Activated T-helper 2 cell treated with anti-CD3 and anti-CD28 coated beads, Interferon-gamma antibody, Interleukin-2, Interleukin-4, amounts not matched to agents 10 μg/mL and 5 μg/mL and 100 μg/mL, durations not matched to agents 14 hours and 24 hours and 36 hours (primary cell): Measurements from ENCODE around the gene UBE2R2. TPM values are rescaled to one million over a fixed set of nuclear protein-coding genes. Genes with fewer than 3 reads are reported as not detected.
"Not testable (repeated sequence)": the region's sequence is repeated elsewhere in the genome, so short reads cannot be mapped to it uniquely, and the experiment has no call there.

Source experiments
- DNase-seq: peaks from one replicate; pipeline ENCODE4 v3.0.0; 2021; ENCODE audit warnings: low spot score
- H3K27ac Mint-ChIP-seq: one replicate; pipeline ENCODE4 v1.8.0; 2021; ENCODE audit warnings: mixed read lengths
- H3K27me3 Mint-ChIP-seq: one replicate; pipeline ENCODE4 v1.8.0; 2021; ENCODE audit warnings: low read depth, mixed read lengths
- H3K36me3 Mint-ChIP-seq: one replicate; pipeline ENCODE4 v1.8.0; 2021; ENCODE audit warnings: low read depth, mixed read lengths
- H3K4me1 Mint-ChIP-seq: one replicate; pipeline ENCODE4 v1.8.0; 2021; ENCODE audit warnings: low read depth, mixed read lengths
- H3K4me3 Mint-ChIP-seq: one replicate; pipeline ENCODE4 v1.8.0; 2021; ENCODE audit warnings: low read depth, mild to moderate bottlenecking, moderate library complexity, mixed read lengths
- H3K9me3 Mint-ChIP-seq: one replicate; pipeline ENCODE4 v1.8.0; 2021; ENCODE audit warnings: mixed read lengths
- intact Hi-C: fragments of 100-400 bp; cut with micrococcal nuclease; formaldehyde crosslinking; loops from one replicate; pipeline ENCODE4 v1.15.1; 2023
- total RNA-seq: library from RNA; stranded (reverse); gene quantifications from 2 replicates; pipeline ENCODE4 v1.2.3, GENCODE V29; 2022

Gene UBE2R2
- total RNA-seq, 1 donor from 2014 or later = 44.1 TPM

DNA sequence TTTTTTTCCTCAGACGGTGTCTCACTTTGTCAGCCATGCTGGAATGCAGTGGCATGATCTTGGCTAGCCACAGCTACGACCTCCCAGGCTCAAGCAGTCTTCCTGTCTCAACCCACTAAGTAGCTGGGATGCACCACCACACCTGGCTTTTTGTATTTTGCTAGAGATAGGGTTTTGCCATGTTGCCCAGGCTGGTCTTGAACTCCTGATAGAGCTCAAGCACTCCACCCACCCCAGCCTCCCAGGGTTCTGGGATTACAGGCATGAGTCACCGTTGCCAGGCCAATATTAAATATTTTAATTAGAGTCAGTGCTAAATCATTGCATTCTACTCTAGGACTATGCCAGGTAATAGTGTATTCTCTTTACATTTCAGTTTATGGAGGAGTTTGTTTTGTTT lies 41.5 kb downstream of the UBE2R2 start:
- no peak overlapping the region for H3K27ac Mint-ChIP-seq
- DNase-seq = no peak
- H3K4me1 Mint-ChIP-seq = peaks cover 12% of the 10 kb centered on the region
- no peak overlapping the region for H3K4me3 Mint-ChIP-seq
- no peaks in the 10 kb centered on the region for H3K27me3 Mint-ChIP-seq
- intact Hi-C loops = loop anchor here (10.0 kb wide), 1 partner anchor 74 kb away; no protein-coding TSS in a partner anchor
- H3K9me3 Mint-ChIP-seq = no peaks in the 10 kb centered on the region
- peaks cover 29% of the 10 kb centered on the region for H3K36me3 Mint-ChIP-seq

- intact Hi-C loops = no loop called here
- Mint-ChIP-seq H3K36me3 (peaks cover 25% of the 10 kb centered on the region), H3K4me1 (peaks cover 9% of the 10 kb centered on the region), H3K4me3 (no peak overlapping the region), H3K9me3 (no peaks in the 10 kb centered on the region), H3K27ac (no peak overlapping the region), H3K27me3 (no peaks in the 10 kb centered on the region)
- no peak for DNase-seq
Measured at GRCh38 chr9:33860200-33860871, 43.4 kb downstream of the UBE2R2 start.

GRCh38 chr9:33861917-33862453 lies 45.0 kb downstream of the UBE2R2 start:
- H3K9me3 Mint-ChIP-seq = no peaks in the 10 kb centered on the region
- H3K36me3 Mint-ChIP-seq = peaks cover 23% of the 10 kb centered on the region
- no peak overlapping the region for H3K4me3 Mint-ChIP-seq
- H3K27me3 Mint-ChIP-seq = no peaks in the 10 kb centered on the region
- H3K27ac Mint-ChIP-seq = no peak overlapping the region
- intact Hi-C loops = no loop called here
- H3K4me1 Mint-ChIP-seq = peaks cover 10% of the 10 kb centered on the region
- no peak for DNase-seq

DNA sequence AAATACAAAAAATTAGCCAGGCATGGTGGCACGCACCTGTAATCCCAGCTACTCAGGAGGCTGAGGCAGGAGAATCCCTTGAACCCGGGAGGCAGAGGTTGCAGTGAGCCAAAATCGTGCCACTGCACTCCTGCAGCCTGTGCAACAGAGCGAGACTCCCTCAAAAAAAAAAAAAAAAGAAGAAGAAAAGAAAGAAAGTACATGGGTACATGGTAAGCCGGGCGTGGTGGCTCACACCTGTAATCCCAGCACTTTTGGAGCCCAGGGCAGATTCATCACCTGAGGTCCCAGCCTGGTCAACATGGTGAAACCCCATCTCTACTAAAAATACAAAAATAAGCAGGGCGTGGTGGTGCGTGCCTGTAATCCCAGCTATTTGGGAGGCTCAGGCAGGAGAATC lies 46.1 kb downstream of the UBE2R2 start:
- H3K27ac Mint-ChIP-seq, intact Hi-C loops, H3K9me3 Mint-ChIP-seq, DNase-seq, H3K27me3 Mint-ChIP-seq, H3K4me3 Mint-ChIP-seq: not testable (repeated sequence)
- H3K36me3 Mint-ChIP-seq = peaks cover 27% of the 10 kb centered on the region
- H3K4me1 Mint-ChIP-seq = peaks cover 18% of the 10 kb centered on the region

GRCh38 chr9:33867747-33868439 lies 50.9 kb downstream of the UBE2R2 start:
- Mint-ChIP-seq H3K4me3 (no peak overlapping the region), H3K36me3 (peaks cover 15% of the 10 kb centered on the region), H3K27me3 (no peaks in the 10 kb centered on the region), H3K4me1 (peaks cover 11% of the 10 kb centered on the region), H3K9me3 (no peaks in the 10 kb centered on the region), H3K27ac (no peak overlapping the region)
- DNase-seq = no peak
- intact Hi-C loops = no loop called here

DNA sequence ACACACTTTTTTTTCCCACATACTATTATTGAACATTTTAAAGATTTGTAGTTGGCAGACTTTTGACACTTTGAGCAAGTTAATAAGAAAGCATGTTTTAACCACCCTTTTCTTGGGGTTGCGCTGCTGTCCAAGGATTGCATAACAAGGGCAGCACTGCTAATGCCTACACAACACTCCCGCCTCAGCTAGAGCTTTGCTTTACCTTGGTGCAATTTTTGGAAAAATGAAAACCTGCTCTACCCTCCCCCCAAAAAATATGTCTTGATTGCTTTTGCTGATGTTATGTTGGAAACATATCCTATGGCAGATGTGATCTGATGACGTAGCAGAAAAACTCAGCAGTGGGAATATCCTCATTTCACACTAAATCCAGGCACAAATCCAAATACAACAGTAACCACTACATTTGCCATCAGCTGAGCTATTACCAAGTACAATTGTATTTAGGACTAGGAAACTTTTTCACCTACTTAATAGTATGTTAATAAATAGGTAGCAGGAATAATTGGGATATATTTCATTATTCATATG lies 51.5 kb downstream of the UBE2R2 start:
- no peak for DNase-seq
- Mint-ChIP-seq H3K9me3 (no peaks in the 10 kb centered on the region), H3K4me1 (peaks cover 11% of the 10 kb centered on the region), H3K27me3 (no peaks in the 10 kb centered on the region), H3K27ac (no peak overlapping the region), H3K4me3 (no peak overlapping the region), H3K36me3 (peaks cover 11% of the 10 kb centered on the region)
- intact Hi-C loops = no loop called here

- H3K27ac Mint-ChIP-seq, H3K4me3 Mint-ChIP-seq, DNase-seq, H3K27me3 Mint-ChIP-seq, H3K36me3 Mint-ChIP-seq, H3K9me3 Mint-ChIP-seq, intact Hi-C loops: not testable (repeated sequence)
- peaks cover 11% of the 10 kb centered on the region for H3K4me1 Mint-ChIP-seq
Measured at GRCh38 chr9:33869243-33869642, 52.3 kb downstream of the UBE2R2 start.

DNA sequence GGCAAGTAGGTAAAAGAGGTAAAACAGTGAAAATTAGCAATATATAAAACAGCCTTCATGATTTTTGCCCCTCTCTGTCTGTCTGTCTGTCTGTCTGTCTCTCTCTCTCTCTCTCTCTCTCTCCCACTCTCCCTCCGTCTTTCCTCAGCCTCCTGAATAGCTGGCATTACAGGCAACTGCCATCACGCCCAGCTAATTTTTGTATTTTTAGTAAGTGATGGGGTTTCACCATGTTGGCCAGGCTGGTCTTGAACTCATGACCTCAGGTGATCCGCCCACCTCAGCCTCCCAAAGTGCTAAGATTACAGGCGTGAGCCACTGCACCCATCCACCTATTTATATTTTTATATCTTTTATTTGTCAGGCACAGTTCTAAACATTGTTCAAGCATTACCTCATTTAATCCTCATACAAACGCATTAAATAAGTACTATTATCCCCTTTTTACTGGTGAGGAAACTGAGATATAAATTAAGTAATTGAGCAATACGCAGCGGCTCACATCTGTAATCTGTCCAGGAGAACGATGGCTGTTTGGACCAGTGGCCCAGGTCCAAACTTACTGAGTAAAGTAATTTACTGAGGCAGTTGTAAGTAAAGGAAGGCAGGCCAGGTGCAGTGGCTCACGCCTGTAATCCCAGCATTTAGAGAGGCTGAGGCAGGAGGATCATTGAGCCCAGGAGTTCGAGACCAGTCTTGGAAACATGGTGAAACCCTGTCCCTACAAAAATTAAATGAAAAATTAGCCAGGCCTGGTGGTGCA lies 60.9 kb downstream of the UBE2R2 start:
- no peaks in the 10 kb centered on the region for H3K9me3 Mint-ChIP-seq
- H3K27ac Mint-ChIP-seq = no peak overlapping the region
- peaks cover 3% of the 10 kb centered on the region for H3K36me3 Mint-ChIP-seq
- H3K4me3 Mint-ChIP-seq = no peak overlapping the region
- no peak for DNase-seq
- H3K4me1 Mint-ChIP-seq = peaks cover 25% of the 10 kb centered on the region
- intact Hi-C loops = no loop called here
- H3K27me3 Mint-ChIP-seq = no peaks in the 10 kb centered on the region

GRCh38 chr9:33878691-33879366 lies 61.9 kb downstream of the UBE2R2 start:
- peaks cover 3% of the 10 kb centered on the region for H3K36me3 Mint-ChIP-seq
- no peaks in the 10 kb centered on the region for H3K27me3 Mint-ChIP-seq
- H3K4me1 Mint-ChIP-seq = peaks cover 29% of the 10 kb centered on the region
- no peak overlapping the region for H3K4me3 Mint-ChIP-seq
- intact Hi-C loops = no loop called here
- H3K9me3 Mint-ChIP-seq = no peaks in the 10 kb centered on the region
- H3K27ac Mint-ChIP-seq = no peak overlapping the region
- no peak for DNase-seq

DNA sequence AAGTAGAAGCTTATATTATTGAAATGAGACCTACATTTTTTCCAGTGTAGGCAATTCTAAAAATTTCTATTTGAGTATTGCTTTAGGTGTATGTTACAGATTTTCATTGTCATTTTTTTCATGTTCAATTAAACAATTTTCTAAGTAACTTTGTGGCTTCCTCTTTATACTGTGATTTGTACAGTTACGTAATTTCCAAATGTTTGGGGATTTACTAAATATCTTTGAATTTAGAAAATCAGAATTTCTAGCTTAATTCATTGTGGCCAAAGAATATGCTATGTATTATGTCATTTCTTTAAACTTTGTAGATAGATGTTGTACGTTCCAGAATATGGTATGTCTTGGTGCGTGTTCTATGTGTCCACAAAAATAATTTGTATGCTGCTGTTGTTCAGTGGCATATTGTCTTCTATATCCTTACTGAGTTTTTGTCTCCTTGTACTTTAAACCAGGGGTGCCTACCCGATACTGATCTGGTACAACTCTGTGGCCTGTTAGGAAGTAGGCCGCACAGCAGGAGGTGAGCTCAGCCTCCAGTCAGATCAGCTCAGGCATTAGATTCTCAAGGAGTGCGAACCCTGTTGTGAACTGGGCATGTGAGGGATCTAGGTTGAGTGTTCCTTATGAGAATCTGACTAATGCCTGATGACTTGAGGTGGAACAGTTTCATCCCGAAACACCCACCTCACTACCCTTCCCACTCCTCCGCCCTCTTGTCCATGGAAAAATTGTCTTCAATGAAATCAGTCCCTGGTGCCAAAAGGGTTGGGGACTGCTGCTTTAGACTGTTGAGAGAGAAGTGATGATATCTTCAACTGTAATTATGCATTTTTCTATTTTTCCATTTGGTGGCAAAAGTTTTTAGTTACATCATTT lies 63.5 kb downstream of the UBE2R2 start:
- intact Hi-C loops = no loop called here
- peaks cover 3% of the 10 kb centered on the region for H3K36me3 Mint-ChIP-seq
- H3K27me3 Mint-ChIP-seq = no peaks in the 10 kb centered on the region
- H3K4me3 Mint-ChIP-seq = no peak overlapping the region
- H3K9me3 Mint-ChIP-seq = no peaks in the 10 kb centered on the region
- no peak for DNase-seq
- H3K27ac Mint-ChIP-seq = peak overlapping the region; percentile 53
- H3K4me1 Mint-ChIP-seq = peaks cover 31% of the 10 kb centered on the region

DNA sequence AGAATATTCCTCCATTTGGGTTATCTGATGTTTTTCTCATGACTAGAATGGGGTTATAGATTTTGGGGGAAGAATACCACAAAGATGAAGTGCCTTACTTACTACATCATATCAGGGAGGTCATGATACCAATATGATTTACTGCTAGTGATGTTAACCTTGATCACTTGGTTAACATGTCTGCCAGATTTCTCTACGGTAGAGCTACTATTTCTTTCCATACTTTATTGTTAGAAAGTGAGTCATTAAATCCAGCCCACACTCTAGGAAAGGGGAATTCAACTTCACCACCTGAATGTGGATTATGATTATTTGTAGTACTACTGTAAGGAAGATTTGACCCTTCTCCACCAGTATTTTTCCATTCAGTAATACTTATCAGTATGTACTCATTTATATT lies 64.7 kb downstream of the UBE2R2 start:
- Mint-ChIP-seq H3K27ac (peak overlapping the region; percentile 84), H3K36me3 (peaks cover 3% of the 10 kb centered on the region), H3K4me1 (peaks cover 31% of the 10 kb centered on the region), H3K9me3 (no peaks in the 10 kb centered on the region), H3K27me3 (no peaks in the 10 kb centered on the region), H3K4me3 (peak overlapping the region; percentile 28)
- intact Hi-C loops = no loop called here
- DNase-seq = no peak
